Loucy (cell line): ENCODE data around the gene DEFB121.
"Not testable (repeated sequence)": the region's sequence is repeated elsewhere in the genome, so short reads cannot be mapped to it uniquely, and the experiment has no call there.

Source experiments
- CTCF ChIP-seq: fragments of 200-600 bp; sonication (generic); conservative IDR thresholded peaks from 2 replicates; pipeline ENCODE4 v1.5.1; 2014; ENCODE audit warnings: mild to moderate bottlenecking, antibody characterized with exemption, low read length
- EZH2phosphoT487 ChIP-seq: fragments of 200-600 bp; IDR thresholded peaks from 2 replicates; pipeline ENCODE4 v1.6.1; 2018; ENCODE audit warnings: antibody characterized with exemption, mild to moderate bottlenecking, moderate library complexity, borderline replicate concordance

DNA sequence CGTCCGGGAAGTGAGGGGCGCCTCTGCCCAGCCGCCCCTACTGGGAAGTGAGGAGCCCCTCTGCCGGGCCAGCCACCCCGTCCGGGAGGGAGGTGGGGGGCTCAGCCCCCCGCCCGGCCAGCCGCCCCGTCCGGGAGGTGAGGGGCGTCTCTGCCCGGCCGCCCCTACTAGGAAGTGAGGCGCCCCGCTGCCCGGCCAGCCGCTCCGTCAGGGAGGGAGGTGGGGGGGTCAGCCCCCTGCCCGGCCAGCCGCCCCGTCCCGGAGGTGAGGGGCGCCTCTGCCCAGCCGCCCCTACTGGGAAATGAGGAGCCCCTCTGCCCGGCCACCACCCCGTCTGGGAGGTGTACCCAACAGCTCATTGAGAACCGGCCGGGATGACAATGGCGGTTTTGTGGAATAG is 21.6 kb upstream of the DEFB121 start:
- TF ChIP-seq CTCF, EZH2phosphoT487: not testable (repeated sequence)
